Nephron (organoid): Measurements from ENCODE around the gene ZBTB22.

Experiments used
- H3K27ac Mint-ChIP-seq, 3 experiments: 2 replicates each; pipeline ENCODE4 v1.8.0; 2020; ENCODE audit warnings: mixed read lengths in 3 of 3, mild to moderate bottlenecking in 2 of 3, moderate library complexity in 1 of 3
- H3K27me3 Mint-ChIP-seq: 2 replicates; pipeline ENCODE4 v1.8.0; 2021; ENCODE audit warnings: low read depth, mild to moderate bottlenecking, moderate library complexity, mixed read lengths
- H3K36me3 Mint-ChIP-seq: 2 replicates; pipeline ENCODE4 v1.8.0; 2020; ENCODE audit warnings: low read depth, mixed read lengths
- H3K4me1 Mint-ChIP-seq: 2 replicates; pipeline ENCODE4 v1.8.0; 2020; ENCODE audit warnings: mixed read lengths
- H3K4me3 Mint-ChIP-seq, 3 experiments: 2 replicates each; pipeline ENCODE4 v1.8.0; 2020; ENCODE audit warnings: mild to moderate bottlenecking in 3 of 3, mixed read lengths in 3 of 3, moderate library complexity in 2 of 3
- H3K9me3 Mint-ChIP-seq: 2 replicates; pipeline ENCODE4 v1.8.0; 2020; ENCODE audit warnings: mixed read lengths
- TF ChIP-seq, protein P1 (sequence below), 3 experiments: fragments of 200-600 bp; sonication (generic); IDR thresholded peaks; one replicate each; pipeline ENCODE4 v1.5.0; 2021; ENCODE audit warnings: antibody characterized with exemption in 3 of 3; ENCODE audit not compliant: unreplicated experiment in 3 of 3

Gene ZBTB22

DNA sequence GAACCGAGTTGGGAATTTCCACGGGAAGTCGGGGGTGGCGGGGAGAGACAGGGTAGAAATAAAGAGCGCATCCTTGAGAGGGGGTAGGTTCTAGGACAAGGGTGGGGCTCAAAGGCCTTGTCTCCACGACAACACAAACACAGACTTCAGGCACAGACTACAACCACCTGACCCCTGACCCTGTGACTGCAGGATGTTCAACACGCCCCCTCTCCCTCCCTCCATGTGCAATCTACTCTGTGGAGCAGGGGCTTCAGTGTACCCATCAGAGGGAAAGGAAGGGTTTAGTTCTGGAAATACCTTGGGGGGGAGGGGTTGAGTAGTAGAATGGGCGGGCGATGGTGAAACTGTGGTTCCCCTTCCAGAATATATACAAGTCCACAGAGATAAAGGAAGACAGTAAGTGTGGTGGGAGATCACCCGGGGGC is 3.0 kb downstream of the ZBTB22 start:
- peaks cover 52% of the 10 kb centered on the region for H3K4me1 Mint-ChIP-seq
- no peaks in the 10 kb centered on the region for H3K9me3 Mint-ChIP-seq
- peaks cover 13% of the 10 kb centered on the region for H3K27me3 Mint-ChIP-seq
- TF ChIP-seq, protein P1, sequence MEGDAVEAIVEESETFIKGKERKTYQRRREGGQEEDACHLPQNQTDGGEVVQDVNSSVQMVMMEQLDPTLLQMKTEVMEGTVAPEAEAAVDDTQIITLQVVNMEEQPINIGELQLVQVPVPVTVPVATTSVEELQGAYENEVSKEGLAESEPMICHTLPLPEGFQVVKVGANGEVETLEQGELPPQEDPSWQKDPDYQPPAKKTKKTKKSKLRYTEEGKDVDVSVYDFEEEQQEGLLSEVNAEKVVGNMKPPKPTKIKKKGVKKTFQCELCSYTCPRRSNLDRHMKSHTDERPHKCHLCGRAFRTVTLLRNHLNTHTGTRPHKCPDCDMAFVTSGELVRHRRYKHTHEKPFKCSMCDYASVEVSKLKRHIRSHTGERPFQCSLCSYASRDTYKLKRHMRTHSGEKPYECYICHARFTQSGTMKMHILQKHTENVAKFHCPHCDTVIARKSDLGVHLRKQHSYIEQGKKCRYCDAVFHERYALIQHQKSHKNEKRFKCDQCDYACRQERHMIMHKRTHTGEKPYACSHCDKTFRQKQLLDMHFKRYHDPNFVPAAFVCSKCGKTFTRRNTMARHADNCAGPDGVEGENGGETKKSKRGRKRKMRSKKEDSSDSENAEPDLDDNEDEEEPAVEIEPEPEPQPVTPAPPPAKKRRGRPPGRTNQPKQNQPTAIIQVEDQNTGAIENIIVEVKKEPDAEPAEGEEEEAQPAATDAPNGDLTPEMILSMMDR (IDR thresholded peaks at IDR 0.05; ENCODE audit: unreplicated experiment in 3 of 3) = no peak
- H3K4me3 Mint-ChIP-seq = peak overlapping the region; percentile 97 to 98 (median 97)
- H3K36me3 Mint-ChIP-seq = peaks cover 13% of the 10 kb centered on the region
- H3K27ac Mint-ChIP-seq = peak overlapping the region; percentile 95 to 98 (median 96)

DNA sequence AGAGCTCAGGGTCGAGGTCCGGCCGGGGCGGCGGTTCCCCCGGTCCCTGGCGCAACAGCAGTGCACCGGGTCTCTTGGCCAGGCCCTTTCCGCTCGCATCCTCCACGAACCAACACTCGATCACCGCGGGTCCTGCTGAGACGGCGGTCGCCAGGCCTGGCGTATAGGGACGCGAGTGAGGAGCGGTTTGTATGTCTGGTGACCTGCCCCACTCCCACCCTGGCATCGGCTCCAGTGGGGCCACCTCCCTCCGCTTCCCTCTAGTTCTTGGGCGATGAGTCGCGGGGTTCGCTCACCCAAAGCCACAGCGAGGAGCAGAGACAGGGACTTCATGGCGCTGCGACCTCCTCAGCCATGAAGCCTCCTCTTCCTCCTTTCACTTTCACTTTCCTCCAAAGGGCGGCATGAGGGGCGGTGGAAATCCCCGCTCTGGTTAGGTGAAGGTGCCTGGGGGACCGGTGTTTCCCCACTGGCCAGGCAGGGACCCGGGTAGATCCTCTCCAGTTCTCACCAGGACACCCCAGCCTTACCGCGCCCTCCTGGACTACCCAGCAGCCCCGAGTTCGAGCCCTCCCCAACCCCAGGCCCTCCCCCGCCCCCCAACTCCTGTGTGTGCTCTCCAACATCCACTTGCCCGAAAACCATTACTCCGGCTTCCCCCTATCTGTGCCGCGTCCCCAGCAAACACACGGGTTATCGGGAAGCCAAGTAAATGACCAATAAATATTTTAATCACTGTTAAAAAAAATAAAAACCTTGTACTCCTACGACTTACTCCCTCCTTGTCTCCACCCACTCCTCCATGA is 3.6 kb downstream of the ZBTB22 start, which contains the start of gene TAPBP:
Gene TAPBP, minus strand, starts transcription at position 370 of the 806 bp plus-strand sequence. Its CDS starts 37 bp downstream, at position 333.
- Mint-ChIP-seq H3K4me1 (peaks cover 46% of the 10 kb centered on the region), H3K9me3 (no peaks in the 10 kb centered on the region), H3K27me3 (peaks cover 13% of the 10 kb centered on the region), H3K27ac (peak within 1 kb of the TSS; percentile 95 to 98 (median 96)), H3K36me3 (peaks cover 8% of the 10 kb centered on the region), H3K4me3 (peak within 1 kb of the TSS; percentile 97 to 98 (median 97))
- TF ChIP-seq, protein P1 (IDR thresholded peaks at IDR 0.05; ENCODE audit: unreplicated experiment in 3 of 3) = no peak

DNA sequence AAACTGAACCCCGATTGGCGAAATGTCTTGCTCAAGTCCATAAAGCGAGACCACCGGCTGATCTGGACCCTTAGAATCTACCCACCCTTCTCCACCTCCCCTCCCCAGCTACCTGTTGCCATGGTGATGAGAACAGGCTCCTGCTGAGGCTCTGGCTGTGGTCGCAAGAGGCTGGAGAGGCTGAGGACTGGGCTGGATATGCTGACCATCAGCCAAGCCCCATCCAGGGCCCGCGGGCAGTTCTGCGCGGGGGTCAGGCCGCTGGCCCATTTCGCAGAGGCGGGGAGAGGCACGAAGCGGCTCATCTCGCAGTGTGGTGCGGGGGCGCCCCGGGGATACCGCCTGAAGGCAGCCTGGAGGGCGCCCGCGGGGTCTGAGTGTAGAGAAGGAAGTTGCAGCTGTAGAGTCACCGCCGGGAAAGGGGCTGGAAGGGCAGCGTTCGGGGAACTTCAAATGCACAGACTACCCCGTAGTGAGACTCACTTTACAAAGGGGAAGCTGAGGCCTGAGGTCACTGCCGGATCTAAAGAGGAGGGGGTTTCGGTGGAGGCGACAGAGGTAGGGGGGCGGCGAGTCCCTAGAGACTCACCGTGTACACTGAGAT is 4.3 kb downstream of the ZBTB22 start:
- H3K27me3 Mint-ChIP-seq = peaks cover 13% of the 10 kb centered on the region

DNA sequence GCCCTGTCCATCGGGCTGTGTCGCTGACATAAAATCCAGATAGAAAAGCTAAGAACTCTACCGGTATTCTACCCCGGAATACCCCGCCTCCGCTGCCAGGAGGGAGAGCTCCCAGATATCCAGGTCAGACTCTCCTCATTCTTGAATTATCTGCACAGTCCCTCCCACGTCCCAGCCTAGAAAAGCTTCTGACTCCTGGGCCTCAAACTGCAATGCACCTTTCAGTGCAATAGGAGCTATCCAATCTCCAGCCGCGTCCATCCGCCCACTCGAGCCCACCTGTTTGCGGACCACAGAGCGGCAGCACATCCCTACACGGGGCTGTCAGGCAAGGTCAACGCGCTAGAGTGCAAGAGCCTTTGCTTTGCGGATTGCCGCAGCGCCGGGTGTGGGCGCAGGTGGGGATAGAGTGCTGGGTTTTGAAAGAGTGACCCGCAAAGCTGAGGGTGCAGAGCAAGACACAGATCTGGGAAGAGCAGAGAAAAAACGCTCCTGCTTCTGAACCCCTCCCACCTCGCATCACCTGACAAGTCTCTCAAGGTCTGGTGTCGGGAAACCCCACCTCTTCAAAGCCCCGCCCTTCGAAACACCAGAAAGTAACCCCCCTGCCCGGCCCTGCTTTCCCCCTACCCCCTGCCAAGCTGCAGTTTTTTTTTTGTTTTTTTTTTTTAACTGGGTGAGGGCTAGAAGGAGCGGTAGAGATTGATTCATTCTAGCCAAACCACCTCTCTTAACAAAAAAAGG is 5.0 kb downstream of the ZBTB22 start:
- no peaks in the 10 kb centered on the region for H3K9me3 Mint-ChIP-seq
- peaks cover 33% of the 10 kb centered on the region for H3K4me1 Mint-ChIP-seq
- peaks cover 8% of the 10 kb centered on the region for H3K36me3 Mint-ChIP-seq
- H3K4me3 Mint-ChIP-seq = peak overlapping the region; percentile 97 to 98 (median 97)
- peak overlapping the region; percentile 95 to 98 (median 96) for H3K27ac Mint-ChIP-seq
- TF ChIP-seq, protein P1 (IDR thresholded peaks at IDR 0.05; ENCODE audit: unreplicated experiment in 3 of 3) = no peak
- H3K27me3 Mint-ChIP-seq = peaks cover 13% of the 10 kb centered on the region

More for the DNA sequence above, 4.3 kb downstream of the ZBTB22 start:
- Mint-ChIP-seq H3K4me1 (peaks cover 39% of the 10 kb centered on the region), H3K4me3 (peak overlapping the region; percentile 97 to 98 (median 97)), H3K36me3 (peaks cover 8% of the 10 kb centered on the region), H3K27ac (peak overlapping the region; percentile 95 to 98 (median 96)), H3K9me3 (no peaks in the 10 kb centered on the region)
- TF ChIP-seq, protein P1 (IDR thresholded peaks at IDR 0.05; ENCODE audit: unreplicated experiment in 3 of 3) = no peak

DNA sequence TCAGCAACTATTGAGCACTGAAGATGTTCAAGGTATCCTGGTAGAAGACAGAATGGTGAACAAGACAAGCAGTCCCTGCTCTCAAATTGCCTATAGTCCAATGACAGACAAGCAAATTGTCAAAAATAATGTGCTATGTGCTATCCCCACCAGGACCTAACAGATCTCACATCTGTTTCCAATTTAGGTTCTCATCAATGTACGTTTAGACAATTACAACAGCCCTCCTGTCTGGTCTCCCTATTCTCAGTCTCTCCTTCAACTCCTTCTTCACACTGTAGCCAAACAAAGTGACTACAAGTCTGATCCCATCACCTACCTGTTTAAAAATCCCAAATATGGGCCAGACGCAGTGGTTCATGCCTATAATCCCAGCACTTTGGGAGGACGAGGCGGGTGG is 11.2 kb downstream of the ZBTB22 start:
- TF ChIP-seq, protein P1 (IDR thresholded peaks at IDR 0.05; ENCODE audit: unreplicated experiment in 3 of 3) = no peak
- peaks cover 17% of the 10 kb centered on the region for H3K36me3 Mint-ChIP-seq

More for the DNA sequence above, 11.2 kb downstream of the ZBTB22 start:
- Mint-ChIP-seq H3K27ac (no peak overlapping the region), H3K4me1 (no peaks in the 10 kb centered on the region), H3K27me3 (peaks cover 3% of the 10 kb centered on the region), H3K9me3 (no peaks in the 10 kb centered on the region), H3K4me3 (no peak overlapping the region)
